Measurements from ENCODE around the gene IGSF5. TPM values are rescaled to one million over a fixed set of nuclear protein-coding genes. Genes with fewer than 3 reads are reported as not detected.
"Not testable (repeated sequence)": the region's sequence is repeated elsewhere in the genome, so short reads cannot be mapped to it uniquely, and the experiment has no call there.

Gene IGSF5
- total RNA-seq, 2 experiments from 2014 or later = not detected

GRCh38 chr21:39745332-39745731, 349 bp downstream of the IGSF5 start:
- H3K4me3 Mint-ChIP-seq; H3K27ac Mint-ChIP-seq; H3K9me3 Mint-ChIP-seq; intact Hi-C loops (cut with micrococcal nuclease); H3K27me3 Mint-ChIP-seq (ENCODE audit: low read depth); CTCF ChIA-PET; H3K36me3 Mint-ChIP-seq (ENCODE audit: low read depth); H3K4me1 Mint-ChIP-seq (ENCODE audit: low read depth); DNase-seq: not testable (repeated sequence)

GRCh38 chr21:39750670-39751069, 5.7 kb downstream of the IGSF5 start:
- no peaks in the 10 kb centered on the region for H3K27me3 Mint-ChIP-seq (ENCODE audit: low read depth)
- H3K4me1 Mint-ChIP-seq (ENCODE audit: low read depth) = no peaks in the 10 kb centered on the region
- intact Hi-C loops (cut with micrococcal nuclease) = no loop called here
- H3K4me3 Mint-ChIP-seq = no peak overlapping the region
- CTCF ChIA-PET = no interaction called here
- no peaks in the 10 kb centered on the region for H3K36me3 Mint-ChIP-seq (ENCODE audit: low read depth)
- H3K27ac Mint-ChIP-seq = no peak overlapping the region
- DNase-seq = no peak
- H3K9me3 Mint-ChIP-seq = no peaks in the 10 kb centered on the region

- no peak overlapping the region for H3K27ac Mint-ChIP-seq
- CTCF ChIA-PET = no interaction called here
- H3K4me1 Mint-ChIP-seq (ENCODE audit: low read depth) = no peaks in the 10 kb centered on the region
- H3K4me3 Mint-ChIP-seq = no peak overlapping the region
- H3K36me3 Mint-ChIP-seq (ENCODE audit: low read depth) = no peaks in the 10 kb centered on the region
- peaks cover 4% of the 10 kb centered on the region for H3K27me3 Mint-ChIP-seq (ENCODE audit: low read depth)
- DNase-seq = no peak
- intact Hi-C loops (cut with micrococcal nuclease) = no loop called here
- peaks cover 1% of the 10 kb centered on the region for H3K9me3 Mint-ChIP-seq
These were observed 9.8 kb downstream of the IGSF5 start for GRCh38 chr21:39754811-39755210.

- H3K27me3 Mint-ChIP-seq (ENCODE audit: low read depth) = peaks cover 4% of the 10 kb centered on the region
- DNase-seq = no peak
- no peaks in the 10 kb centered on the region for H3K4me1 Mint-ChIP-seq (ENCODE audit: low read depth)
- CTCF ChIA-PET = no interaction called here
- H3K36me3 Mint-ChIP-seq (ENCODE audit: low read depth) = no peaks in the 10 kb centered on the region
- no peak overlapping the region for H3K4me3 Mint-ChIP-seq
- H3K27ac Mint-ChIP-seq = no peak overlapping the region
- intact Hi-C loops (cut with micrococcal nuclease) = no loop called here
- peaks cover 1% of the 10 kb centered on the region for H3K9me3 Mint-ChIP-seq
These were observed 11.3 kb downstream of the IGSF5 start for GRCh38 chr21:39756285-39756684.

- no peaks in the 10 kb centered on the region for H3K4me1 Mint-ChIP-seq (ENCODE audit: low read depth)
- intact Hi-C loops (cut with micrococcal nuclease) = no loop called here
- H3K4me3 Mint-ChIP-seq = no peak overlapping the region
- CTCF ChIA-PET = no interaction called here
- H3K27ac Mint-ChIP-seq = no peak overlapping the region
- H3K27me3 Mint-ChIP-seq (ENCODE audit: low read depth) = peaks cover 3% of the 10 kb centered on the region
- H3K36me3 Mint-ChIP-seq (ENCODE audit: low read depth) = no peaks in the 10 kb centered on the region
- no peaks in the 10 kb centered on the region for H3K9me3 Mint-ChIP-seq
- DNase-seq = no peak
These were observed 18.4 kb downstream of the IGSF5 start for GRCh38 chr21:39763272-39763970.

- CTCF ChIA-PET = no interaction called here
- Mint-ChIP-seq H3K27me3 (ENCODE audit: low read depth) (no peaks in the 10 kb centered on the region), H3K36me3 (ENCODE audit: low read depth) (no peaks in the 10 kb centered on the region), H3K27ac (no peak overlapping the region), H3K4me1 (ENCODE audit: low read depth) (no peaks in the 10 kb centered on the region), H3K9me3 (no peaks in the 10 kb centered on the region), H3K4me3 (no peak overlapping the region)
- no peak for DNase-seq
- intact Hi-C loops (cut with micrococcal nuclease) = no loop called here
These were observed 29.2 kb downstream of the IGSF5 start for GRCh38 chr21:39774227-39774626.

- DNase-seq = no peak
- intact Hi-C loops (cut with micrococcal nuclease) = no loop called here
- Mint-ChIP-seq H3K9me3 (peaks cover 3% of the 10 kb centered on the region), H3K4me3 (no peak overlapping the region), H3K27ac (no peak overlapping the region), H3K36me3 (ENCODE audit: low read depth) (no peaks in the 10 kb centered on the region), H3K27me3 (ENCODE audit: low read depth) (no peaks in the 10 kb centered on the region), H3K4me1 (ENCODE audit: low read depth) (no peaks in the 10 kb centered on the region)
- CTCF ChIA-PET = no interaction called here
These were observed 30.8 kb downstream of the IGSF5 start for GRCh38 chr21:39775816-39776215.

GRCh38 chr21:39776589-39776988, 31.6 kb downstream of the IGSF5 start:
- Mint-ChIP-seq H3K36me3 (ENCODE audit: low read depth) (no peaks in the 10 kb centered on the region), H3K4me3 (no peak overlapping the region), H3K27me3 (ENCODE audit: low read depth) (no peaks in the 10 kb centered on the region), H3K9me3 (peaks cover 3% of the 10 kb centered on the region), H3K4me1 (ENCODE audit: low read depth) (no peaks in the 10 kb centered on the region), H3K27ac (no peak overlapping the region)
- CTCF ChIA-PET = no interaction called here
- no peak for DNase-seq
- intact Hi-C loops (cut with micrococcal nuclease) = no loop called here

GRCh38 chr21:39781331-39781730, 36.3 kb downstream of the IGSF5 start:
- Mint-ChIP-seq H3K36me3 (ENCODE audit: low read depth) (no peaks in the 10 kb centered on the region), H3K4me3 (no peak overlapping the region), H3K9me3 (peaks cover 3% of the 10 kb centered on the region), H3K27me3 (ENCODE audit: low read depth) (peaks cover 2% of the 10 kb centered on the region), H3K27ac (no peak overlapping the region), H3K4me1 (ENCODE audit: low read depth) (no peaks in the 10 kb centered on the region)
- intact Hi-C loops (cut with micrococcal nuclease) = no loop called here
- DNase-seq = no peak
- CTCF ChIA-PET = no interaction called here

GRCh38 chr21:39788383-39788782, 43.4 kb downstream of the IGSF5 start:
- CTCF ChIA-PET = no interaction called here
- Mint-ChIP-seq H3K9me3 (peaks cover 1% of the 10 kb centered on the region), H3K27ac (no peak overlapping the region), H3K4me3 (no peak overlapping the region), H3K27me3 (ENCODE audit: low read depth) (peaks cover under 1% of the 10 kb centered on the region), H3K4me1 (ENCODE audit: low read depth) (no peaks in the 10 kb centered on the region), H3K36me3 (ENCODE audit: low read depth) (no peaks in the 10 kb centered on the region)
- intact Hi-C loops (cut with micrococcal nuclease) = no loop called here
- DNase-seq = no peak

GRCh38 chr21:39796466-39796865, 51.5 kb downstream of the IGSF5 start:
- CTCF ChIA-PET = no interaction called here

GRCh38 chr21:39799178-39799577, 54.2 kb downstream of the IGSF5 start:
- H3K9me3 Mint-ChIP-seq = no peaks in the 10 kb centered on the region
- intact Hi-C loops (cut with micrococcal nuclease) = no loop called here
- no peak overlapping the region for H3K4me3 Mint-ChIP-seq
- no peaks in the 10 kb centered on the region for H3K36me3 Mint-ChIP-seq (ENCODE audit: low read depth)
- peaks cover 3% of the 10 kb centered on the region for H3K27me3 Mint-ChIP-seq (ENCODE audit: low read depth)
- H3K4me1 Mint-ChIP-seq (ENCODE audit: low read depth) = no peaks in the 10 kb centered on the region
- CTCF ChIA-PET = no interaction called here
- H3K27ac Mint-ChIP-seq = no peak overlapping the region
- no peak for DNase-seq

More at GRCh38 chr21:39796466-39796865, 51.5 kb downstream of the IGSF5 start:
- DNase-seq = no peak
- Mint-ChIP-seq H3K36me3 (ENCODE audit: low read depth) (no peaks in the 10 kb centered on the region), H3K27me3 (ENCODE audit: low read depth) (peaks cover 3% of the 10 kb centered on the region), H3K27ac (no peak overlapping the region), H3K4me3 (no peak overlapping the region), H3K9me3 (no peaks in the 10 kb centered on the region), H3K4me1 (ENCODE audit: low read depth) (no peaks in the 10 kb centered on the region)
- intact Hi-C loops (cut with micrococcal nuclease) = no loop called here

GRCh38 chr21:39800311-39800710, 55.3 kb downstream of the IGSF5 start:
- Mint-ChIP-seq H3K4me3 (no peak overlapping the region), H3K36me3 (ENCODE audit: low read depth) (no peaks in the 10 kb centered on the region), H3K4me1 (ENCODE audit: low read depth) (no peaks in the 10 kb centered on the region), H3K9me3 (no peaks in the 10 kb centered on the region), H3K27me3 (ENCODE audit: low read depth) (peaks cover 3% of the 10 kb centered on the region), H3K27ac (no peak overlapping the region)
- no peak for DNase-seq
- intact Hi-C loops (cut with micrococcal nuclease) = no loop called here
- CTCF ChIA-PET = no interaction called here

Data from activated naive CD4-positive, alpha-beta T cell treated with anti-CD3 and anti-CD28 coated beads for 36 hours (primary cell).